Measurements from ENCODE around the gene CCKAR. TPM values are rescaled to one million over a fixed set of nuclear protein-coding genes. Genes with fewer than 3 reads are reported as not detected.

CCKAR gene
- polyA plus RNA-seq, 1 donor (not counting 4 experiments of a cell fraction or from before 2014, with no cell fraction given) = not detected

- Histone ChIP-seq H3K79me2 (ENCODE audit: control insufficient read depth, insufficient read depth, low read length) (no peaks in the 10 kb centered on the region), H3K4me2 (ENCODE audit: control insufficient read depth, extremely low read depth, insufficient read depth, low read depth, low read length) (no peak overlapping the region), H2AFZ (ENCODE audit: control insufficient read depth, low read length) (no peak overlapping the region), H3K27me3 (ENCODE audit: control insufficient read depth, extremely low read depth, insufficient read depth, low read length) (peaks cover 4% of the 10 kb centered on the region), H3K4me1 (ENCODE audit: control insufficient read depth, extremely low read depth, insufficient read depth, low read length) (no peaks in the 10 kb centered on the region), H3K27ac (ENCODE audit: control insufficient read depth, insufficient read depth, low read length) (no peak overlapping the region), H3K9me1 (ENCODE audit: control insufficient read depth, extremely low read depth, insufficient read depth, low read length) (no peaks in the 10 kb centered on the region), H3K9ac (ENCODE audit: control insufficient read depth, extremely low read depth, insufficient read depth, low read length) (no peak overlapping the region), H3K36me3 (ENCODE audit: control insufficient read depth in 2 of 2, extremely low read depth in 1 of 2, insufficient read depth in 2 of 2, low read length in 2 of 2) (no peaks in the 10 kb centered on the region), H4K20me1 (ENCODE audit: control insufficient read depth, extremely low read depth, insufficient read depth, low read length) (no peaks in the 10 kb centered on the region), H3K9me3 (ENCODE audit: control insufficient read depth, low read depth, low read length) (no peaks in the 10 kb centered on the region), H3K4me3 (ENCODE audit: control insufficient read depth in 2 of 3, extremely low read depth in 1 of 3, insufficient read depth in 2 of 3, low read depth in 1 of 3, low read length in 3 of 3) (no peak overlapping the region)
- DNase-seq (ENCODE audit: low read depth, low spot score) (no peak), FAIRE-seq (no peak)
- TF ChIP-seq EZH2 (IDR thresholded peaks at IDR 0.05; ENCODE audit: low read length) = no peak
- TF ChIP-seq CTCF (optimal IDR thresholded peaks at IDR 0.05 in 1 of 3, IDR thresholded peaks at IDR 0.05 in 1 of 3, conservative IDR thresholded peaks at IDR 0.05 in 1 of 3; ENCODE audit: extremely low read depth in 1 of 3, insufficient read depth in 2 of 3, low read length in 3 of 3) = no peak
- dilution Hi-C loops (cut with MboI; ENCODE audit: extremely low pct_ligation_motif_present, low sequenced_read_pairs) = no loop called here
Observed at GRCh38 chr4:26482508-26483462, 7.5 kb downstream of the CCKAR start.

- no peak overlapping the region for H3K4me3 ChIP-seq (ENCODE audit: control insufficient read depth in 2 of 3, extremely low read depth in 1 of 3, insufficient read depth in 2 of 3, low read depth in 1 of 3, low read length in 3 of 3)
- no peaks in the 10 kb centered on the region for H3K9me3 ChIP-seq (ENCODE audit: control insufficient read depth, low read depth, low read length)
- no peaks in the 10 kb centered on the region for H4K20me1 ChIP-seq (ENCODE audit: control insufficient read depth, extremely low read depth, insufficient read depth, low read length)
- H3K79me2 ChIP-seq (ENCODE audit: control insufficient read depth, insufficient read depth, low read length) = no peaks in the 10 kb centered on the region
- H3K36me3 ChIP-seq (ENCODE audit: control insufficient read depth in 2 of 2, extremely low read depth in 1 of 2, insufficient read depth in 2 of 2, low read length in 2 of 2) = no peaks in the 10 kb centered on the region
- dilution Hi-C loops (cut with MboI; ENCODE audit: extremely low pct_ligation_motif_present, low sequenced_read_pairs) = no loop called here
- FAIRE-seq = no peak
- no peaks in the 10 kb centered on the region for H3K4me1 ChIP-seq (ENCODE audit: control insufficient read depth, extremely low read depth, insufficient read depth, low read length)
- no peak overlapping the region for H3K9ac ChIP-seq (ENCODE audit: control insufficient read depth, extremely low read depth, insufficient read depth, low read length)
- H3K4me2 ChIP-seq (ENCODE audit: control insufficient read depth, extremely low read depth, insufficient read depth, low read depth, low read length) = no peak overlapping the region
- no peak overlapping the region for H2AFZ ChIP-seq (ENCODE audit: control insufficient read depth, low read length)
- DNase-seq (ENCODE audit: low read depth, low spot score) = no peak
- no peak overlapping the region for H3K27ac ChIP-seq (ENCODE audit: control insufficient read depth, insufficient read depth, low read length)
- no peaks in the 10 kb centered on the region for H3K27me3 ChIP-seq (ENCODE audit: control insufficient read depth, extremely low read depth, insufficient read depth, low read length)
- TF ChIP-seq EZH2 (IDR thresholded peaks at IDR 0.05; ENCODE audit: low read length) = no peak
- no peak for TF ChIP-seq CTCF (optimal IDR thresholded peaks at IDR 0.05 in 1 of 3, IDR thresholded peaks at IDR 0.05 in 1 of 3, conservative IDR thresholded peaks at IDR 0.05 in 1 of 3; ENCODE audit: extremely low read depth in 1 of 3, insufficient read depth in 2 of 3, low read length in 3 of 3)
- no peaks in the 10 kb centered on the region for H3K9me1 ChIP-seq (ENCODE audit: control insufficient read depth, extremely low read depth, insufficient read depth, low read length)
Observed at GRCh38 chr4:26478330-26478729, 12.0 kb downstream of the CCKAR start.
